ENCODE data around the gene CD177. TPM values are rescaled to one million over a fixed set of nuclear protein-coding genes. Genes with fewer than 3 reads are reported as not detected.
"Not testable (repeated sequence)": the region's sequence is repeated elsewhere in the genome, so short reads cannot be mapped to it uniquely, and the experiment has no call there.

CD177 gene
- total RNA-seq, 2 donors from 2014 or later: 3.0 to 6.0 TPM

GRCh38 chr19:43380771-43381386 lies 27.4 kb downstream of the CD177 start:
- H3K9me3 Mint-ChIP-seq: peaks cover 41% of the 10 kb centered on the region
- H3K27me3 Mint-ChIP-seq (ENCODE audit: insufficient read depth): no peaks in the 10 kb centered on the region
- Histone ChIP-seq H3K9ac (ENCODE audit: extremely low read depth, low read length, poor library complexity, severe bottlenecking) (no peak overlapping the region), H3K27me3 (ENCODE audit: control insufficient read depth, insufficient read depth, low read length, poor library complexity, severe bottlenecking) (no peaks in the 10 kb centered on the region), H3K4me1 (ENCODE audit: control insufficient read depth, insufficient read depth, low read length) (peaks cover 5% of the 10 kb centered on the region), H3K36me3 (ENCODE audit: control insufficient read depth, insufficient read depth, low read length) (no peaks in the 10 kb centered on the region), H3K9me3 (ENCODE audit: control insufficient read depth, low read length) (peaks cover 5% of the 10 kb centered on the region), H3K27ac (ENCODE audit: low read depth, low read length) (no peak overlapping the region), H3K4me3 (ENCODE audit: low read length) (no peak overlapping the region)
- TF ChIP-seq, protein P1, sequence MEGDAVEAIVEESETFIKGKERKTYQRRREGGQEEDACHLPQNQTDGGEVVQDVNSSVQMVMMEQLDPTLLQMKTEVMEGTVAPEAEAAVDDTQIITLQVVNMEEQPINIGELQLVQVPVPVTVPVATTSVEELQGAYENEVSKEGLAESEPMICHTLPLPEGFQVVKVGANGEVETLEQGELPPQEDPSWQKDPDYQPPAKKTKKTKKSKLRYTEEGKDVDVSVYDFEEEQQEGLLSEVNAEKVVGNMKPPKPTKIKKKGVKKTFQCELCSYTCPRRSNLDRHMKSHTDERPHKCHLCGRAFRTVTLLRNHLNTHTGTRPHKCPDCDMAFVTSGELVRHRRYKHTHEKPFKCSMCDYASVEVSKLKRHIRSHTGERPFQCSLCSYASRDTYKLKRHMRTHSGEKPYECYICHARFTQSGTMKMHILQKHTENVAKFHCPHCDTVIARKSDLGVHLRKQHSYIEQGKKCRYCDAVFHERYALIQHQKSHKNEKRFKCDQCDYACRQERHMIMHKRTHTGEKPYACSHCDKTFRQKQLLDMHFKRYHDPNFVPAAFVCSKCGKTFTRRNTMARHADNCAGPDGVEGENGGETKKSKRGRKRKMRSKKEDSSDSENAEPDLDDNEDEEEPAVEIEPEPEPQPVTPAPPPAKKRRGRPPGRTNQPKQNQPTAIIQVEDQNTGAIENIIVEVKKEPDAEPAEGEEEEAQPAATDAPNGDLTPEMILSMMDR (conservative IDR thresholded peaks at IDR 0.05): no peak
- peak overlapping the region; percentile 41 for H3K27ac Mint-ChIP-seq
- 75 to 78% methylated on average over 3 to 4 of the region's 4 CpGs for WGBS, 2 experiments (ENCODE audit: insufficient coverage in 1 of 2, insufficient read length in 1 of 2)
- DNase-seq: no peak
- H3K4me1 Mint-ChIP-seq: peaks cover 11% of the 10 kb centered on the region
- peaks cover under 1% of the 10 kb centered on the region for H3K36me3 Mint-ChIP-seq (ENCODE audit: low read depth)
- H3K4me3 Mint-ChIP-seq: no peak overlapping the region

DNA sequence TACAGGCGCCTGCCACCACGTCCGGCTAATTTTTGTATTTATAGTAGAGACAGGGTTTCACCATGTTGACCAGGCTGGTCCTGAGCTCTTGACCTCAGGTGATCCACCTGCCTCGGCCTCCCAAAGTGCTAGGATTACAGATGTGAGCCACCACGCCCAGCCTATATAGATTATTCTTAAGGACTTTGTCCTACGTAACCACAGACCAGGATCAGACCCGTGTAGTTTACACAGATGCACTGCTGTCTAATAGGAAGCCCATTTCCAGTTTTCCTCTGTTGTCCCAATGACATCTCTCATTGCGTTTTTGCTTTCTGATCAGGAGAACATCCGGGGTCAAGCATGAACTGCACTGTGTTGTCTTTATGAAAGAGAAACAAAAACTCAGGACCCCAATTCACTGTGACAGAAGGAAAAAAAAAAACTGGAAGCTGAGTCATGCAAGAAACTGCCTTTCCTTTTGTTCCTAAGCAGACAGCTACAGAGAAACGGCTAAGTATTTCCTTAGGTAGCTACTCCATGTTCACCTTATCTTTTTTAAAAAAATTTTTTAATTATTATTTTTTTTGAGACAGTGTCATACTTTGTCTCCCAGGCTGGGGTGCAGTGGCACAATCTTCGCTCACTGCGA lies 29.2 kb downstream of the CD177 start:
- H3K36me3 ChIP-seq (ENCODE audit: control insufficient read depth, insufficient read depth, low read length); H3K9me3 ChIP-seq (ENCODE audit: control insufficient read depth, low read length); H3K4me3 ChIP-seq (ENCODE audit: low read length); DNase-seq; H3K4me3 Mint-ChIP-seq; H3K27ac Mint-ChIP-seq; H3K27ac ChIP-seq (ENCODE audit: low read depth, low read length); H3K4me1 ChIP-seq (ENCODE audit: control insufficient read depth, insufficient read depth, low read length); H3K36me3 Mint-ChIP-seq (ENCODE audit: low read depth); H3K27me3 Mint-ChIP-seq (ENCODE audit: insufficient read depth); H3K9ac ChIP-seq (ENCODE audit: extremely low read depth, low read length, poor library complexity, severe bottlenecking); H3K27me3 ChIP-seq (ENCODE audit: control insufficient read depth, insufficient read depth, low read length, poor library complexity, severe bottlenecking): not testable (repeated sequence)
- peaks cover 58% of the 10 kb centered on the region for H3K9me3 Mint-ChIP-seq
- peaks cover 11% of the 10 kb centered on the region for H3K4me1 Mint-ChIP-seq
- 60 to 83% methylated on average over 1 to 7 of the region's 12 CpGs for WGBS, 2 experiments (ENCODE audit: insufficient coverage in 1 of 2, insufficient read length in 1 of 2)

DNA sequence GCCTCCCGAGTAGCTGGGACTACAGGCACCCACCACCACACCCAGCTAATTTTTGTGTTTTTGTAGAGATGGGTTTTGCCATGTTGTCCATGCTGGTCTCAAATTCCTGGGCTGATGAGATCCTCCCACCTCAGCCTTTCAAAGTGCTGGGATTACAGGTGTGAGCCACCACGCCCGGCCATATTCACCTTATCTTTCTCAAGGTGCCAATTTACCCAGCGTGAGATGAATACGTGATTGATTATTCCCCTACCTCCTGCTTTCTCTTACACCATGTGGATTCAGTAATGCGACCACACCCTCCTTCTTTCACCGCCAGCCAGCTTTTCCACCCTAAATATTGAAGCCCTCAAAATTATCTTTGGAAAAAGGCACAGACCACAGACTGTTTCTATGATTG lies 29.8 kb downstream of the CD177 start:
- H3K27me3 Mint-ChIP-seq (ENCODE audit: insufficient read depth); H3K9me3 ChIP-seq (ENCODE audit: control insufficient read depth, low read length); DNase-seq; H3K9ac ChIP-seq (ENCODE audit: extremely low read depth, low read length, poor library complexity, severe bottlenecking); H3K36me3 ChIP-seq (ENCODE audit: control insufficient read depth, insufficient read depth, low read length); H3K36me3 Mint-ChIP-seq (ENCODE audit: low read depth); H3K4me1 ChIP-seq (ENCODE audit: control insufficient read depth, insufficient read depth, low read length); H3K4me3 Mint-ChIP-seq; H3K27ac ChIP-seq (ENCODE audit: low read depth, low read length); H3K4me3 ChIP-seq (ENCODE audit: low read length); H3K27me3 ChIP-seq (ENCODE audit: control insufficient read depth, insufficient read depth, low read length, poor library complexity, severe bottlenecking); H3K27ac Mint-ChIP-seq: not testable (repeated sequence)
- Mint-ChIP-seq H3K4me1 (peaks cover 11% of the 10 kb centered on the region), H3K9me3 (peaks cover 63% of the 10 kb centered on the region)
- 85 to 93% methylated on average over 3 to 6 of the region's 7 CpGs for WGBS, 2 experiments (ENCODE audit: insufficient coverage in 1 of 2, insufficient read length in 1 of 2)

DNA sequence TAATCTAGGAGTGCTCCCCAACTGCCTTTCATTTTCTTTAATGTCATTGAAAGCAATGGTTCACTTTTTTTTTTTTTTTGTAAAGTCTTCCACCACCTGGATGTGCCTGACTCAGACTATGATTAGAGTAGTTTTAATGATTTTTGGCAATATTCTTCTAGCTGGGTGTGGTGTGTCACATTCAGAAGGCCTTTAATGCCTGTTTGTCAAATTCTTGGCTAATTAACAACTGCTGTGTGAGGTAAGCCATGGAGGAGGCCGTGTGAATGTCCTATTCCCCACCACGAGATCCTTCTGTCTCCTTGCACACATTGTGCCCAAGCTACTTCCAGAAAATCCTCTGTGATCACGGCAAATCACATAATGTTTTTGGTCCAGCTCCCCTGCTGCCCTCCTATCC lies 30.3 kb downstream of the CD177 start:
- H3K4me1 Mint-ChIP-seq: peaks cover 11% of the 10 kb centered on the region
- H3K36me3 ChIP-seq (ENCODE audit: control insufficient read depth, insufficient read depth, low read length); H3K4me1 ChIP-seq (ENCODE audit: control insufficient read depth, insufficient read depth, low read length); H3K27ac Mint-ChIP-seq; DNase-seq; H3K9me3 ChIP-seq (ENCODE audit: control insufficient read depth, low read length); H3K9ac ChIP-seq (ENCODE audit: extremely low read depth, low read length, poor library complexity, severe bottlenecking); H3K27me3 ChIP-seq (ENCODE audit: control insufficient read depth, insufficient read depth, low read length, poor library complexity, severe bottlenecking); H3K36me3 Mint-ChIP-seq (ENCODE audit: low read depth); H3K4me3 Mint-ChIP-seq; H3K4me3 ChIP-seq (ENCODE audit: low read length); H3K27me3 Mint-ChIP-seq (ENCODE audit: insufficient read depth); H3K27ac ChIP-seq (ENCODE audit: low read depth, low read length): not testable (repeated sequence)
- WGBS, 2 experiments (ENCODE audit: insufficient coverage in 1 of 2, insufficient read length in 1 of 2): 96% methylated on average over 3 of the region's 3 CpGs; no CpG with 5 or more reads in 1 of the 2 experiments
- H3K9me3 Mint-ChIP-seq: peaks cover 61% of the 10 kb centered on the region

GRCh38 chr19:43390903-43391551 lies 37.5 kb downstream of the CD177 start:
- not testable (repeated sequence) for H3K4me1 Mint-ChIP-seq; H3K4me3 ChIP-seq (ENCODE audit: low read length); H3K9me3 ChIP-seq (ENCODE audit: control insufficient read depth, low read length); H3K4me1 ChIP-seq (ENCODE audit: control insufficient read depth, insufficient read depth, low read length); H3K27me3 ChIP-seq (ENCODE audit: control insufficient read depth, insufficient read depth, low read length, poor library complexity, severe bottlenecking); H3K27ac ChIP-seq (ENCODE audit: low read depth, low read length); H3K27me3 Mint-ChIP-seq (ENCODE audit: insufficient read depth); H3K36me3 ChIP-seq (ENCODE audit: control insufficient read depth, insufficient read depth, low read length); H3K9ac ChIP-seq (ENCODE audit: extremely low read depth, low read length, poor library complexity, severe bottlenecking); DNase-seq; H3K4me3 Mint-ChIP-seq; H3K36me3 Mint-ChIP-seq (ENCODE audit: low read depth); H3K27ac Mint-ChIP-seq
- 89 to 92% methylated on average over 8 to 9 of the region's 11 CpGs for WGBS, 2 experiments (ENCODE audit: insufficient coverage in 1 of 2, insufficient read length in 1 of 2)
- peaks cover 64% of the 10 kb centered on the region for H3K9me3 Mint-ChIP-seq

DNA sequence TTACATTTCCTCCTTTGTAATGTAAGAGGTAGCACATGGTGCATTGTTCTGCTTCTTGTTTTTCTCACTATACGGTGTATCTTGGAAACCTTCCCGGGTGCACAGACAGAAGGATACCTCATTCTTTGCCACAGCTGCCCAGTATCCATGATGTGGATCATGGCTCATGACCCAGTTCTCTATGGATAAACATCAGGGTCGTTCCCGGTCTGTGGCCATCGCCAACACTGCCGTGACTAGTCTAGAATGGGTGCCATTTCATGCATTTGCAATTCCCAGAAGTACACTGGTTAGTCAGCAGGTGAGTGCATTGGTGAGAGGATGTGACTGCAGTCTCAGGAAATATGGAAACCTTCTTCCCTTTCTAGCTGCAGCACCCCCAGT lies 38.1 kb downstream of the CD177 start:
- not testable (repeated sequence) for H3K4me3 ChIP-seq (ENCODE audit: low read length); H3K4me1 ChIP-seq (ENCODE audit: control insufficient read depth, insufficient read depth, low read length); H3K27me3 Mint-ChIP-seq (ENCODE audit: insufficient read depth); DNase-seq; H3K27ac Mint-ChIP-seq; H3K9me3 ChIP-seq (ENCODE audit: control insufficient read depth, low read length); H3K4me1 Mint-ChIP-seq; H3K4me3 Mint-ChIP-seq; H3K36me3 ChIP-seq (ENCODE audit: control insufficient read depth, insufficient read depth, low read length); H3K27ac ChIP-seq (ENCODE audit: low read depth, low read length); H3K9ac ChIP-seq (ENCODE audit: extremely low read depth, low read length, poor library complexity, severe bottlenecking); H3K36me3 Mint-ChIP-seq (ENCODE audit: low read depth); H3K27me3 ChIP-seq (ENCODE audit: control insufficient read depth, insufficient read depth, low read length, poor library complexity, severe bottlenecking)
- peaks cover 59% of the 10 kb centered on the region for H3K9me3 Mint-ChIP-seq
- WGBS, 2 experiments (ENCODE audit: insufficient coverage in 1 of 2, insufficient read length in 1 of 2): 91 to 98% methylated on average over 6 of the region's 6 CpGs
